ENCODE measurements around the gene ST7.

ST7 gene

DNA sequence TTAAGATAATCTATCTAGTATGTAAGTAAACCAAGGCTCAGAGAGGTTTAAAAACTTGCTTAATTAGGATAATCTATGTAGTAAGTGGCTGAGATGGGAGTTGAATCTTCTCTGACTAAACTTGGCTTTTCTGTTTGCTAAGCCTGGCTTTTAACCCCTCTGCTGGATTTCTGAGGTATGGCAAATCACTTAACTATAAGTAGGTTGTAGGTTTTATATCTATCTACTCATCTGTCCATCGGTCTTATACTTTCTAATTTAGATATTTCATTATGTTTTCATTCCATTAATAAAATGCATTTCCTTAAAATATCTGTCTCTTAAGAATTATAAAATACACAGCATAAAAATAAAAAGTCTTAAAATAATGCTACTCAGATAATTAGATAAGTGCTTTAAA lies 59.4 kb downstream of the ST7 start:
- Mint-ChIP-seq H3K4me1 (ENCODE audit: low read depth) (peaks cover 52% of the 10 kb centered on the region), H3K4me3 (no peak overlapping the region), H3K36me3 (ENCODE audit: low read depth) (no peaks in the 10 kb centered on the region), H3K27ac (no peak overlapping the region), H3K27me3 (ENCODE audit: low read depth) (peaks cover 28% of the 10 kb centered on the region), H3K9me3 (no peaks in the 10 kb centered on the region)
- DNase-seq (ENCODE audit: low spot score): no peak

DNA sequence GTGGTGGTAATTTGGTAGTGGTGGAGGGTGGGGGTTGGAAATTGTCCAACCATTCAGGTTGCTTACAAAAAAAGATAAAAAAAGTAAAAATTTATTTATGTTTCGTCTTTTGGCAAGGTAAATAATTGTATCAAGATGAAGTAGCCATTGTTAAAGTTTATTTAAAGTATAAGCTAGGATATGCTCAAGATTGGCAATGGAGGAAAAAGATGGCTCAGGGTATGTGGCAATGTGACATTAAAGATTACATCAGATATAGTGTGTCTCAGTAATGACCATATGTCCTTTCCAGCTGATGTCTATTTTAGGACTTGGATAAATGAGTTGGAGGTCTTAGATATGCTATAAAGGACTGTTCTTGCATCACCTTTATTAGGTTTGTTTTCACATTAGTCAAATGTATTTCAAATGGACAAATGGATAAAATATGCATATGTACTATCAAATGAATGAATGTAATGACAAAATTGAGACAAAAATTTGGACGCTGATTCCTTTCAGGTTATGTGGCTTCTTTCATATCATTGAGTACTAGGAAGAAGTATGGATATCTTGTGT lies 60.9 kb downstream of the ST7 start:
- no peak overlapping the region for H3K4me3 Mint-ChIP-seq
- H3K36me3 Mint-ChIP-seq (ENCODE audit: low read depth): no peaks in the 10 kb centered on the region
- no peak overlapping the region for H3K27ac Mint-ChIP-seq
- H3K4me1 Mint-ChIP-seq (ENCODE audit: low read depth): peaks cover 42% of the 10 kb centered on the region
- H3K9me3 Mint-ChIP-seq: no peaks in the 10 kb centered on the region
- H3K27me3 Mint-ChIP-seq (ENCODE audit: low read depth): peaks cover 23% of the 10 kb centered on the region
- no peak for DNase-seq (ENCODE audit: low spot score)

- H3K4me1 Mint-ChIP-seq (ENCODE audit: low read depth): peaks cover 38% of the 10 kb centered on the region
- H3K9me3 Mint-ChIP-seq: no peaks in the 10 kb centered on the region
- no peaks in the 10 kb centered on the region for H3K36me3 Mint-ChIP-seq (ENCODE audit: low read depth)
- no peak overlapping the region for H3K27ac Mint-ChIP-seq
- no peak overlapping the region for H3K4me3 Mint-ChIP-seq
- DNase-seq (ENCODE audit: low spot score): no peak
- peaks cover 22% of the 10 kb centered on the region for H3K27me3 Mint-ChIP-seq (ENCODE audit: low read depth)
Observed at GRCh38 chr7:117014673-117015133, 61.4 kb downstream of the ST7 start.

- Mint-ChIP-seq H3K36me3 (ENCODE audit: low read depth) (no peaks in the 10 kb centered on the region), H3K4me1 (ENCODE audit: low read depth) (peaks cover 30% of the 10 kb centered on the region), H3K27ac (no peak overlapping the region), H3K4me3 (no peak overlapping the region), H3K27me3 (ENCODE audit: low read depth) (peaks cover 18% of the 10 kb centered on the region), H3K9me3 (no peaks in the 10 kb centered on the region)
- no peak for DNase-seq (ENCODE audit: low spot score)
Observed at GRCh38 chr7:117015258-117016184, 62.2 kb downstream of the ST7 start.

DNA sequence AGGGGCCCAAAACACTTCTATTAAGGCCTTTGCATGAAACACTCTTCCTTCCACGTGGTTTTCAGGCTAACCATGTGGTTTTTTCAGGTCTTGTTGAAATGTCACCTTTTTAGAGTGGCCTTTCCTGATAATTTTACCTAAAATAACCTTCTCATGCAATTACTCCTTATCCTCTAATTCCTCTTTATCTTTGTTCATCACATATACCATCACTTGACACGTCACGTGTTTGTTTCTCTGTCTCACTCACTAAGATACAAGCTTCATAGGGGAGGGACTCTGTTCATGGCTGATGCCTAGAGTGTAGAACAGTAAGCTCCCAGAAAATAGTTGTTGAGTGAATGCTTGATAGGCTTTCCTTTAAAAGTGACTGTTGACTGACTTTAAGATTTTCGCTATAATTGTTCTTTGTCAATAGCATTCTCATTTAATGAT lies 63.7 kb downstream of the ST7 start:
- Mint-ChIP-seq H3K4me3 (no peak overlapping the region), H3K27me3 (ENCODE audit: low read depth) (peaks cover 14% of the 10 kb centered on the region), H3K4me1 (ENCODE audit: low read depth) (peaks cover 17% of the 10 kb centered on the region), H3K27ac (peak overlapping the region; percentile 39), H3K9me3 (no peaks in the 10 kb centered on the region), H3K36me3 (ENCODE audit: low read depth) (no peaks in the 10 kb centered on the region)
- no peak for DNase-seq (ENCODE audit: low spot score)

- peaks cover 17% of the 10 kb centered on the region for H3K4me1 Mint-ChIP-seq (ENCODE audit: low read depth)
- no peaks in the 10 kb centered on the region for H3K9me3 Mint-ChIP-seq
- H3K27me3 Mint-ChIP-seq (ENCODE audit: low read depth): peaks cover 14% of the 10 kb centered on the region
- no peaks in the 10 kb centered on the region for H3K36me3 Mint-ChIP-seq (ENCODE audit: low read depth)
- DNase-seq (ENCODE audit: low spot score): no peak
- no peak overlapping the region for H3K27ac Mint-ChIP-seq
- H3K4me3 Mint-ChIP-seq: no peak overlapping the region
Observed at GRCh38 chr7:117017702-117018266, 64.5 kb downstream of the ST7 start.

- no peak overlapping the region for H3K27ac Mint-ChIP-seq
- H3K27me3 Mint-ChIP-seq (ENCODE audit: low read depth): peaks cover 14% of the 10 kb centered on the region
- H3K4me1 Mint-ChIP-seq (ENCODE audit: low read depth): peaks cover 22% of the 10 kb centered on the region
- H3K36me3 Mint-ChIP-seq (ENCODE audit: low read depth): no peaks in the 10 kb centered on the region
- no peak overlapping the region for H3K4me3 Mint-ChIP-seq
- no peaks in the 10 kb centered on the region for H3K9me3 Mint-ChIP-seq
- no peak for DNase-seq (ENCODE audit: low spot score)
Observed at GRCh38 chr7:117018713-117019112, 65.4 kb downstream of the ST7 start.

DNA sequence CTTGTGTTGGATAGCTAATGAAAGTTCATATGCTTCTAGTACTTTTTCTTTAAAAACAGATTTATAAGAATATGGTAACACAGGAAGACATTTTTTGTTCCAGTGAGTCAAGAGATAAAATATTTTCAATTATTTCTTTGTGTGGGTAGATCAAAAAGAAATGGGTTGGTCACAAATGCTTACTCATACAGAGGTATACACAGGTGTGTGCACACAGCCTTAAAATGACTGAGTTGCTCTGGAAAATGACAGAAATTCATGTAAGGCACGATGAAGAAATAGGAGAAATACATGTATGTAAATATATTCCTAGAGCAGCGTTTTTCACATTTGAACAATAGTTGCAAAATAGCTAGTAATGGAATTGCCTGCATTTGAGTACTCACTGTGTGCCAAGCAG lies 66.0 kb downstream of the ST7 start:
- H3K4me1 Mint-ChIP-seq (ENCODE audit: low read depth): peaks cover 20% of the 10 kb centered on the region
- no peak overlapping the region for H3K4me3 Mint-ChIP-seq
- DNase-seq (ENCODE audit: low spot score): no peak
- no peak overlapping the region for H3K27ac Mint-ChIP-seq
- no peaks in the 10 kb centered on the region for H3K9me3 Mint-ChIP-seq
- no peaks in the 10 kb centered on the region for H3K36me3 Mint-ChIP-seq (ENCODE audit: low read depth)
- peaks cover 14% of the 10 kb centered on the region for H3K27me3 Mint-ChIP-seq (ENCODE audit: low read depth)

DNA sequence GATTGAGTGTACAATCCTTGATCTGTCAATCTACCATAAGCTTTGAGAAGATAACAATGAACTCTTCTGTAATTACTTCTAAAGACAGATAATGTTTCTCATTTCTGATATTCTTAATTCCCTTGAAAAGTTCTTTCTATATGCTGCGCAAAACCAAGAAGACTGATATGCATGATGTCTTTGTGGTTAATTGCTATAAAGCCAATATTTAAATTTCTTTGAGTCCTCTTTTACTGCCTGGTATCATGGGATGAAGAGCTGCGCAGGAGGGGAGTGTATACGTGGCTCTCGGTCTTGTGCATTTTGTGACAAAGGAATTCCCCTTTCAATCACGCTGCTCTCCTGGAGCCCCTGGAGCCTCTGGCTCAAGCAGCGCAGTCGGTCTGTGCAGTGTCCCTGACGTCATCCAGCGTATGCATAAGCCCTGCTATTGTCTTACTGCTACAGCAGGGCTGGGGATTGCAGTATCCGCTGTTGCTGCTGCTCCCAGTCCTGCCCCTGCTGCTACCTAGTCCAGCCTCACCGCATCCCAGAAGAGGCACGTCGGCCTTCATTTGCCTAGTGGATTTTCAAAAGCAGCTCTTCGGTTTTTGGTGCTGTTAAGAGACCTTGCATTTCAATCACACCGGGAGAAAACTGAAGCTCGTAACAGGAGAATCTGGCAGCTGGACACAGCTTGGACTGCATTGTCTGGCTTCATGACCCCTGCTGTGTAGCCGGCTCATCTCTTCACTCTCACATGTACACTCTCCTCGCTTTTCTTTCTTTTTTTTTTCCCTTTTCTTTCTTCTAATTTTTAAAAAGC lies 66.7 kb downstream of the ST7 start:
- Mint-ChIP-seq H3K4me1 (ENCODE audit: low read depth) (peaks cover 15% of the 10 kb centered on the region), H3K4me3 (no peak overlapping the region), H3K27me3 (ENCODE audit: low read depth) (peaks cover 14% of the 10 kb centered on the region), H3K36me3 (ENCODE audit: low read depth) (no peaks in the 10 kb centered on the region), H3K27ac (no peak overlapping the region), H3K9me3 (no peaks in the 10 kb centered on the region)
- DNase-seq (ENCODE audit: low spot score): no peak

DNA sequence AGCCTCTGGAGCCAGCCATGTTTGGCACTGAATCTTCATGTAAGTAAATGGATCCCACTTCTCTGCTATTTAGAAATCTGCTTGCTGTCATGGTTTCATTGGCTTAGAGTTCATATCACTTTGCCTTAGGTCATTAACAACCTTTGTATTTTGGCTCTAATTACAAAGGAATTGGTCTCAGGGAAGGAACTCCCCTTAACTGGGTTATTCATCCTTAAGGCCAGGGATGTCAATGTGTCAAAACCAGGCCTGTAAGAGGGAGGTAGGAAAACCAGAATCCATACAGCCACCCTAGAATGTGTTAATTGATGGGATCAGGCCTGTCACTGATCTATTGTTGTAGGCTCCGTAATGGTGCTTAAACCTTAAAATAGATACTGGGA lies 67.3 kb downstream of the ST7 start:
- Mint-ChIP-seq H3K4me3 (no peak overlapping the region), H3K36me3 (ENCODE audit: low read depth) (no peaks in the 10 kb centered on the region), H3K27me3 (ENCODE audit: low read depth) (peaks cover 9% of the 10 kb centered on the region), H3K4me1 (ENCODE audit: low read depth) (peaks cover 11% of the 10 kb centered on the region), H3K9me3 (no peaks in the 10 kb centered on the region), H3K27ac (no peak overlapping the region)
- DNase-seq (ENCODE audit: low spot score): no peak

DNA sequence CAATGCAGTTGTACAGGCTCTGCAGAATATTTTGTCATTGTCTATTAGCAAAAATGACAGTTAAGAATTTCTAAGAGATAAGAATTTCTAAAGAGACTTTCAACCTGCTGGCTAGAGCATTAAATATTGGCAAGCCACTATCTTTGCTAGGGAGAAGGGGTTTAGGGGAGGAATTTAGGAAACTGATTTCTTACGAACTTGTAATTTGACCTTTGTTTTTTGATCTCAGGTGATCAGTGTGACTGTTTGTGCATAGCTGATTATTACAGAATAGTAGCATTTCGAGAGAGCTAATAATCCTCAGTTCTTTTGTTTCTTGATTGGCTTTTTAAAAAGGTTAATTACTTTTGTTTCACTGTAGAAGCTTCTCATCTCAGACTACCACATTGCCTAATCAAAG lies 68.1 kb downstream of the ST7 start:
- Mint-ChIP-seq H3K27me3 (ENCODE audit: low read depth) (peaks cover 7% of the 10 kb centered on the region), H3K4me3 (no peak overlapping the region), H3K36me3 (ENCODE audit: low read depth) (no peaks in the 10 kb centered on the region), H3K27ac (no peak overlapping the region), H3K4me1 (ENCODE audit: low read depth) (peaks cover 11% of the 10 kb centered on the region), H3K9me3 (no peaks in the 10 kb centered on the region)
- DNase-seq (ENCODE audit: low spot score): no peak

- H3K9me3 Mint-ChIP-seq: no peaks in the 10 kb centered on the region
- no peak for DNase-seq (ENCODE audit: low spot score)
- H3K27ac Mint-ChIP-seq: no peak overlapping the region
- no peak overlapping the region for H3K4me3 Mint-ChIP-seq
- no peaks in the 10 kb centered on the region for H3K36me3 Mint-ChIP-seq (ENCODE audit: low read depth)
- peaks cover 10% of the 10 kb centered on the region for H3K4me1 Mint-ChIP-seq (ENCODE audit: low read depth)
- H3K27me3 Mint-ChIP-seq (ENCODE audit: low read depth): peaks cover 6% of the 10 kb centered on the region
Observed at GRCh38 chr7:117021986-117022385, 68.7 kb downstream of the ST7 start.

DNA sequence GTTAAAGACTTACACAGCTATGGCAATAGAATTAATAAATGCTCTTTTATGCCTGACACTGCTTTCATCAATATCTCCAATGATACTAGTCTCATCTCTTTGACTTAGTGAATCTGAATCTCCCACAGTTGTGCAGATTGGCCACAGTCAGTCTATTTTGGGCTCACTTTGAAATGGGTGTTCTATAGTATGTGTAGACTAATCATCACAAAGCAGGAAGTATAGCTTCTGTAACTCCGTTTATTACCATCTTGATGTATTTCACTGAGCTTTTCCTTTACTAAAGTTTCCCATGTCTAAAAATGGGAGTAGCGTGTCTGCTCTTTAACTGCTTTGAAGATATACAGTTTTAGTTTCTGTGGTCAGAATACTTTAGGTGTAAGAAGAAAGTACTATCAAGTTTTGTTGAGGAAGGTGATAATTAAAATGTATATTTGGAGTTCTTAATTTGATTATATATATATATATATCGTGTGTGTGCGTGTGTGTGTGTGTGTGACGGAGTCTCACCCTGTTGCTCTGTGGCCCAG lies 70.1 kb downstream of the ST7 start:
- H3K36me3 Mint-ChIP-seq (ENCODE audit: low read depth): no peaks in the 10 kb centered on the region

More for the DNA sequence above, 70.1 kb downstream of the ST7 start:
- no peaks in the 10 kb centered on the region for H3K9me3 Mint-ChIP-seq
- H3K27me3 Mint-ChIP-seq (ENCODE audit: low read depth): no peaks in the 10 kb centered on the region
- H3K4me1 Mint-ChIP-seq (ENCODE audit: low read depth): peaks cover 5% of the 10 kb centered on the region
- no peak overlapping the region for H3K4me3 Mint-ChIP-seq
- H3K27ac Mint-ChIP-seq: no peak overlapping the region
- DNase-seq (ENCODE audit: low spot score): no peak
